Keratinocyte (primary cell): ENCODE measurements around the gene FAAH. TPM values are rescaled to one million over a fixed set of nuclear protein-coding genes. Genes with fewer than 3 reads are reported as not detected.

Source experiments
- DNase-seq: peaks from one replicate; pipeline ENCODE4 v3.0.0-alpha.2; 2011; ENCODE audit warnings: low read depth, missing footprints, low spot score
- FAIRE-seq: peaks from 2 replicates; lab custom pipeline; 2011; peaks lifted over from hg19 to GRCh38; lab: Jason Lieb, UNC
- H2AFZ ChIP-seq: 2 replicates; pipeline ENCODE4 v1.6.0; 2012; ENCODE audit warnings: low read length, control low read depth, inconsistent platforms; ENCODE audit not compliant: control insufficient read depth
- H3K27ac ChIP-seq: 2 replicates; pipeline ENCODE4 v1.5.1; 2011; ENCODE audit warnings: low read length; ENCODE audit not compliant: control insufficient read depth, insufficient read depth
- H3K27me3 ChIP-seq: 3 replicates; pipeline ENCODE4 v1.6.0; 2011; ENCODE audit warnings: low read length; ENCODE audit not compliant: control insufficient read depth, insufficient read depth; ENCODE audit errors: extremely low read depth
- H3K36me3 ChIP-seq, 2 experiments: 2 replicates in 1 of 2; 3 replicates in 1 of 2; pipeline ENCODE4 v1.5.1; 2011; ENCODE audit warnings: low read length in 2 of 2, mild to moderate bottlenecking in 1 of 2; ENCODE audit not compliant: control insufficient read depth in 2 of 2, insufficient read depth in 2 of 2; ENCODE audit errors: extremely low read depth in 1 of 2
- H3K4me1 ChIP-seq: 3 replicates; pipeline ENCODE4 v1.5.1; 2011; ENCODE audit warnings: low read length; ENCODE audit not compliant: control insufficient read depth, insufficient read depth; ENCODE audit errors: extremely low read depth
- H3K4me2 ChIP-seq: 3 replicates; pipeline ENCODE4 v1.6.0; 2011; ENCODE audit warnings: low read depth, low read length; ENCODE audit not compliant: control insufficient read depth, insufficient read depth; ENCODE audit errors: extremely low read depth
- H3K4me3 ChIP-seq, 3 experiments: fragments of 200-600 bp in 1 of 3; sonication (generic) in 1 of 3; 2 replicates in 2 of 3; 3 replicates in 1 of 3; pipeline ENCODE4 v1.5.1; 2011 to 2016; ENCODE audit warnings: low read length in 3 of 3, mild to moderate bottlenecking in 3 of 3, control low read depth in 2 of 3, inconsistent platforms in 1 of 3, low read depth in 1 of 3, mixed read lengths in 1 of 3, mixed run types in 1 of 3, moderate library complexity in 1 of 3; ENCODE audit not compliant: control insufficient read depth in 2 of 3, insufficient read depth in 2 of 3; ENCODE audit errors: extremely low read depth in 1 of 3
- H3K79me2 ChIP-seq: 2 replicates; pipeline ENCODE4 v1.6.0; 2012; ENCODE audit warnings: low read length; ENCODE audit not compliant: control insufficient read depth, insufficient read depth
- H3K9ac ChIP-seq: 3 replicates; pipeline ENCODE4 v1.6.0; 2011; ENCODE audit warnings: low read length; ENCODE audit not compliant: control insufficient read depth, insufficient read depth; ENCODE audit errors: extremely low read depth
- H3K9me1 ChIP-seq: 3 replicates; pipeline ENCODE4 v1.6.0; 2011; ENCODE audit warnings: low read length; ENCODE audit not compliant: control insufficient read depth, insufficient read depth; ENCODE audit errors: extremely low read depth
- H3K9me3 ChIP-seq: 2 replicates; pipeline ENCODE4 v1.5.1; 2012; ENCODE audit warnings: low read depth, low read length; ENCODE audit not compliant: control insufficient read depth
- H4K20me1 ChIP-seq: 3 replicates; pipeline ENCODE4 v1.6.0; 2011; ENCODE audit warnings: low read length; ENCODE audit not compliant: control insufficient read depth, insufficient read depth; ENCODE audit errors: extremely low read depth
- EZH2 ChIP-seq: IDR thresholded peaks from one replicate; pipeline ENCODE4 v1.6.1; 2012; ENCODE audit warnings: inconsistent platforms, mild to moderate bottlenecking, low read length, moderate library complexity
- dilution Hi-C: fragments of 300-500 bp; cut with MboI; formaldehyde crosslinking; loops from one replicate; pipeline ENCODE4 v1.7.0; 2020; ENCODE audit warnings: low sequenced_read_pairs; ENCODE audit not compliant: extremely low pct_ligation_motif_present
- polyA plus RNA-seq, 5 experiments: library from polyadenylated mRNA; depleted of rRNA in 3 of 5; stranded (reverse) in 3 of 5; stranded (forward) in 1 of 5; unstranded in 1 of 5; fragments of >200 nt; gene quantifications; 1 replicate in 1 of 5; 2 replicates in 3 of 5; 3 replicates in 1 of 5; pipeline versions ENCODE4 v1.2.1 to v1.2.3, GENCODE V29; 2011 to 2012; ENCODE audit warnings: missing spikeins in 2 of 5, low read depth in 1 of 5, low replicate concordance in 1 of 5
- TF ChIP-seq, protein P1 (sequence below), 3 experiments: IDR thresholded peaks in 1 of 3; conservative IDR thresholded peaks in 1 of 3; optimal IDR thresholded peaks in 1 of 3; 2 replicates in 2 of 3; 3 replicates in 1 of 3; pipeline versions ENCODE3 to v1.5.1; 2011; ENCODE audit warnings: low read length in 3 of 3, mild to moderate bottlenecking in 3 of 3, moderate library complexity in 2 of 3, control low read depth in 1 of 3, inconsistent platforms in 1 of 3; ENCODE audit not compliant: insufficient read depth in 2 of 3; ENCODE audit errors: extremely low read depth in 1 of 3

FAAH gene
- polyA plus RNA-seq, 1 donor (not counting 4 experiments of a cell fraction or from before 2014, with no cell fraction given), result 5.3 TPM

GRCh38 chr1:46434358-46434757 lies 40.2 kb downstream of the FAAH start:
- Histone ChIP-seq H3K9me3 (no peaks in the 10 kb centered on the region), H3K9me1 (no peaks in the 10 kb centered on the region), H4K20me1 (no peaks in the 10 kb centered on the region), H3K9ac (no peak overlapping the region), H3K36me3 (no peaks in the 10 kb centered on the region), H3K79me2 (no peaks in the 10 kb centered on the region), H3K4me3 (no peak overlapping the region), H3K27ac (no peak overlapping the region), H3K4me1 (no peaks in the 10 kb centered on the region), H2AFZ (no peak overlapping the region), H3K4me2 (no peak overlapping the region), H3K27me3 (peaks cover 26% of the 10 kb centered on the region)
- dilution Hi-C loops, result no loop called here
- no peak for FAIRE-seq
- DNase-seq, result no peak
- no peak for TF ChIP-seq EZH2
- TF ChIP-seq, protein P1, sequence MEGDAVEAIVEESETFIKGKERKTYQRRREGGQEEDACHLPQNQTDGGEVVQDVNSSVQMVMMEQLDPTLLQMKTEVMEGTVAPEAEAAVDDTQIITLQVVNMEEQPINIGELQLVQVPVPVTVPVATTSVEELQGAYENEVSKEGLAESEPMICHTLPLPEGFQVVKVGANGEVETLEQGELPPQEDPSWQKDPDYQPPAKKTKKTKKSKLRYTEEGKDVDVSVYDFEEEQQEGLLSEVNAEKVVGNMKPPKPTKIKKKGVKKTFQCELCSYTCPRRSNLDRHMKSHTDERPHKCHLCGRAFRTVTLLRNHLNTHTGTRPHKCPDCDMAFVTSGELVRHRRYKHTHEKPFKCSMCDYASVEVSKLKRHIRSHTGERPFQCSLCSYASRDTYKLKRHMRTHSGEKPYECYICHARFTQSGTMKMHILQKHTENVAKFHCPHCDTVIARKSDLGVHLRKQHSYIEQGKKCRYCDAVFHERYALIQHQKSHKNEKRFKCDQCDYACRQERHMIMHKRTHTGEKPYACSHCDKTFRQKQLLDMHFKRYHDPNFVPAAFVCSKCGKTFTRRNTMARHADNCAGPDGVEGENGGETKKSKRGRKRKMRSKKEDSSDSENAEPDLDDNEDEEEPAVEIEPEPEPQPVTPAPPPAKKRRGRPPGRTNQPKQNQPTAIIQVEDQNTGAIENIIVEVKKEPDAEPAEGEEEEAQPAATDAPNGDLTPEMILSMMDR (optimal IDR thresholded peaks at IDR 0.05 in 1 of 3, IDR thresholded peaks at IDR 0.05 in 1 of 3, conservative IDR thresholded peaks at IDR 0.05 in 1 of 3; ENCODE audit: extremely low read depth in 1 of 3, insufficient read depth in 2 of 3, low read length in 3 of 3), result no peak

- dilution Hi-C loops, result no loop called here
- Histone ChIP-seq H3K36me3 (no peaks in the 10 kb centered on the region), H3K27ac (no peak overlapping the region), H3K79me2 (no peaks in the 10 kb centered on the region), H3K4me3 (no peak overlapping the region), H3K4me2 (no peak overlapping the region), H4K20me1 (no peaks in the 10 kb centered on the region), H3K27me3 (peaks cover 15% of the 10 kb centered on the region), H2AFZ (no peak overlapping the region), H3K4me1 (no peaks in the 10 kb centered on the region), H3K9me3 (no peaks in the 10 kb centered on the region), H3K9me1 (no peaks in the 10 kb centered on the region), H3K9ac (no peak overlapping the region)
- FAIRE-seq (no peak), DNase-seq (no peak)
- TF ChIP-seq, protein P1 (optimal IDR thresholded peaks at IDR 0.05 in 1 of 3, IDR thresholded peaks at IDR 0.05 in 1 of 3, conservative IDR thresholded peaks at IDR 0.05 in 1 of 3; ENCODE audit: extremely low read depth in 1 of 3, insufficient read depth in 2 of 3, low read length in 3 of 3), result no peak
- no peak for TF ChIP-seq EZH2
These were observed 42.7 kb downstream of the FAAH start for GRCh38 chr1:46436844-46437243.
